KOPT-K1 (cell line): ENCODE measurements around the gene CDK1.
"Not testable (repeated sequence)": the region's sequence is repeated elsewhere in the genome, so short reads cannot be mapped to it uniquely, and the experiment has no call there.

ENCODE experiments used
- H3K27ac ChIP-seq: fragments of 200-600 bp; sonication (generic); 2 replicates; pipeline ENCODE4 v1.5.1; 2016; ENCODE audit warnings: antibody characterized with exemption, mild to moderate bottlenecking, low read depth, low read length; ENCODE audit not compliant: poor library complexity, severe bottlenecking
- H3K36me3 ChIP-seq: fragments of 200-600 bp; sonication (generic); 2 replicates; pipeline ENCODE4 v1.5.1; 2017; ENCODE audit warnings: antibody characterized with exemption, mild to moderate bottlenecking, low read length, moderate library complexity; ENCODE audit not compliant: insufficient read depth
- H3K9me3 ChIP-seq: fragments of 200-600 bp; sonication (generic); 2 replicates; pipeline ENCODE4 v1.5.1; 2017; ENCODE audit warnings: antibody characterized with exemption, low read length, mild to moderate bottlenecking; ENCODE audit not compliant: insufficient read depth, poor library complexity, severe bottlenecking

CDK1 gene

DNA sequence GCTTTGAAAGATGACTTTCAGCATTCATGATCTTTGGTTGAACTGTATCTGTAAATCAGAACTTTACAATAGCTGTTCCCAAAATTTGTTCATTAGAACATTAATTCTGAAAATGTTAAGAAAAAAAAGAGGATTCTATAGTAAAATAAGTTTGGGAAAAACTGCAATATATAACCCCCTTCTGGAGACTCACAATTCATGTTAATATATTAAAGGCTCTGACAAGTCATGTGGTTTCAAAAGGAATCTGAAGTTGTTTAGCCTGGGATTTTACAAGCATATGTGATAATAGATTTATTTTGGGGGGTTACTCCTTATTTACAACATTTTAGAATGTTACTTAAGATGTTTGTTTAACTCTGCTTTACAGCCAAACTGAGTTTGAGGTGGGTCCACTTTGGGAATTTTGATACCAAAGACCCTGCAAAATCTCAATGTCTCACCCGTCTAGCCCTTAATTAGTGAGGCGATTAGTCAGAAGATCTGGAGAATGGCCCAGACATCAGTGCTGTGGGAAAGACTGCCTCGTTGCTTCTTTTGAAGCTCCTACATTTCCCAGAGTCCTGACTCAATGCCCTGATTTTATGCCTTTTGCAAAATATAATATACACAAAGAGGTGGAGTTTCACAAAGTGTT lies 40.0 kb downstream of the CDK1 start:
- no peaks in the 10 kb centered on the region for H3K9me3 ChIP-seq
- H3K27ac ChIP-seq, result no peak overlapping the region
- no peaks in the 10 kb centered on the region for H3K36me3 ChIP-seq

DNA sequence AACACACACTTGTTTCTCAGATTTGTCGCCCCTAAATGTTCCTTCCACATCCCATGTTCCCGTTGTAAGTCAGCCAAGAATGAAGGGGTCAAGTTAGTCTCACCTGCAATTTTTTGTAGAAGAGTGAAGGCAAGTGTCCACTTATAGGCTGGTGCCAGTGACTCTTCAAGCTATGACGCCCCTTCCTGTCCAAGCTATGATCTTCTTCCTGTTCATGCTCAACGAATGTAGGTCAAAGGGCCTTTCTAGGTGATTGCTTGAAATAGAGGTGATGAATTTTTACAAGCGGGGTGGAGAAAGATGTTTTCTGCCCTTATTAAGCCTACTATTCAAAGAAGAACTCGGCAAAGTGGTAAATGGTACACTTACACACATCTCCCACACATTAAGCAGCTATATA lies 41.0 kb downstream of the CDK1 start:
- Histone ChIP-seq H3K36me3 (no peaks in the 10 kb centered on the region), H3K9me3 (no peaks in the 10 kb centered on the region), H3K27ac (no peak overlapping the region)

DNA sequence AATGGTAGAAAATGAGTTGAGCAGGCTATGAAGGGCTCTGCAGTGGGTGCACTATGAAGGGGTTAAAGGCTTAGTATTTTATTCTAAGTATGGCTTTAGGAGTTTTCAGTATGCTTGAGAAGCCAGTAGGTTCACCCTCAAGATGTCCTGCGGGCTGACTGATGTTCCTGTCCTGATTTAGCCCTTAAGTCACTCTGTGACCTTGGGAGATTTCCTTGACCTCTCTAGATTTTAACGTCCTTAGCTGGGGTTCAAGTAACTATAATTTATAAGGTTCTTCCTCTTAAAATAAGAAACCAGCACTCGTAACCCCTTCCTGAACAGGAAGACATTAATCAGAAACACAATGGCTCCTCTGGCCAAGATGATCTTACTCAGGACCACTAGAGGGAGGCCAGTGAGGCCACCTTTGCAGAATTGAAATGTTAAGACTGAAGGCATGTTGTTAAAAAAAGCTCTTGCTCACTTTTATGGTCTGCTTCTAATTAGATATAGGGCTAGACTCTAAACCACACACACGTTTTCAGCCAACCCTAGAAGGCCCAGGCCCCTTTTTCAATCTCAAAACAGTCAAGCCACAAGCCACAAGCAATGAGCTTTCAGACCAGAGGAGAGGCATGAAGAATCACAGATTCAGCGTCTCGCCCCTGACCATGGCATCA lies 41.9 kb downstream of the CDK1 start:
- H3K36me3 ChIP-seq, result no peaks in the 10 kb centered on the region
- H3K27ac ChIP-seq, result no peak overlapping the region
- no peaks in the 10 kb centered on the region for H3K9me3 ChIP-seq

DNA sequence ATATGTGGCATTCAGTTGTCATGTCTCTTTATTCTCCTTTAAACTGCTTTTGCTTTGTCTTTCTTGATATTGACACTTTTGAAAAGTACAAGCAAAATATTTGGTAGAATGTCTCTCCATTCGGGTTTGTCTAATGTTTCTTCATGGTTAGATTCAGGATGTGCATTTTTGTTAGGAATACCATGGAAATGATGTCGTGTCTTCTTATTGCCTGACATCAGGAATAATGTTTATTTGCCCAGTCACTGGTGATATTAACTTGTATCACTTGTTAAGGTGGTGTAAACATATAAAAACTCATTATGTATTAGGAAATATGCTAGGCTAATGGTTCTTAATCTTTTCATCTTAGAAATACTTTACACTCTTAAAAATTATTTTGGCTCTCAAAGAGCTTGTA lies 43.4 kb downstream of the CDK1 start:
- Histone ChIP-seq H3K36me3 (no peaks in the 10 kb centered on the region), H3K27ac (no peak overlapping the region), H3K9me3 (no peaks in the 10 kb centered on the region)

DNA sequence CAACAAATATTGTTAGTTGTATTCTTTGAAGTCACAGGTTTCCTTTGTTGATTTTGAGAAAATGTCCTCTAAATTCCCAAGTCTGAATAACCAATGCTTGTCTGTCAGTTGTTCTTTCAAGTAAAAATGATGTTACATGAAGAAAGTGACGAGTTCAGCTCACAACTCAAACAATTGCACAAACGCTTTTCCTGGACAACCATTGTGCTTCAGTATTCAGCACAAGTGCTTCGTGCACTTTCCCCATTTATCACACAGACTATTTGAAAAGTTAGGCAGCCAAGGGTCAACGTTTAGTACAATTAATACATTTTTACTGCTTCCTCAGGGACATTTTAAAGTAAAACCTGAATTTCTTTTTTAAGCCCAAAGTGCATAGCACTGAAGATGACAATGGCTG lies 44.5 kb downstream of the CDK1 start:
- Histone ChIP-seq H3K36me3 (no peaks in the 10 kb centered on the region), H3K9me3 (no peaks in the 10 kb centered on the region)

DNA sequence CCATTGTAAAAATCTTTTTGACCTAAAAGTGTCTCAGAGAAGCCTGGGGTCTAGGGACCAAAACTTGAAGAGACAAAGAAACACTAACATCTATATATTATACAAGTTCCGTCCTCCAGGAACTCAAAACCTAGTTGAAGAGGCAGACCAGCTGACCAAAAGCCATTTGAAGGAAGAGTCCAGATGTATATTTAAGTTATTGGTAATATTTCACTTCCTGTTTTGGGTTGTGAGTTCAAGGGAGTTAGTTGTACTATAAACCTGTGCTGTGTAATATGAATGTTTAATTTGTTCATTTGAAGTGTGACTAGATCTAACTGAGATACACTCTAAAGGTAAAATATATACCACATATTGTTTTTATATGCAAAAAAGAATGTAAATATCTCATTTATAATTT lies 45.0 kb downstream of the CDK1 start:
- H3K9me3 ChIP-seq, result no peaks in the 10 kb centered on the region
- H3K36me3 ChIP-seq, result no peaks in the 10 kb centered on the region
- no peak overlapping the region for H3K27ac ChIP-seq

More for the DNA sequence above, 44.5 kb downstream of the CDK1 start:
- H3K27ac ChIP-seq, result no peak overlapping the region

DNA sequence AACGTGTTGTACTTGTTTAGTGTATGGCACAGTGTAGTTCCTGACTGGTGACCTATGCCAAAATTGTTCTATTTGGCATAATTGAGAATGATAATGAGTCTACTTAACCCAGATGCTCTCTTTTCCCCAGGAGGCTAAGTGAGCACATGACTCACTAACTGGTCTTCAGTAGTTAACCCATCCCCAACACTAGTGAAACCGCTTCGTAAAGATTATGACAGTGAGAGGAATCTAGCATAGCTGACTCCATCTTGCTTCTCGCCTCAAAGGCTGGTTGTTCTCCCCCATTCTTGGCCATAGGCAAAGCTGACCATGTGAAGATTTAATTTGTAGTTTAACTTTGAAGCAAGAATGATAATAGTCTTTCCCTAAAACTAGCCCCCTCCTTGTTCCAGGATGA lies 47.2 kb downstream of the CDK1 start:
- Histone ChIP-seq H3K36me3 (no peaks in the 10 kb centered on the region), H3K9me3 (no peaks in the 10 kb centered on the region), H3K27ac (no peak overlapping the region)

DNA sequence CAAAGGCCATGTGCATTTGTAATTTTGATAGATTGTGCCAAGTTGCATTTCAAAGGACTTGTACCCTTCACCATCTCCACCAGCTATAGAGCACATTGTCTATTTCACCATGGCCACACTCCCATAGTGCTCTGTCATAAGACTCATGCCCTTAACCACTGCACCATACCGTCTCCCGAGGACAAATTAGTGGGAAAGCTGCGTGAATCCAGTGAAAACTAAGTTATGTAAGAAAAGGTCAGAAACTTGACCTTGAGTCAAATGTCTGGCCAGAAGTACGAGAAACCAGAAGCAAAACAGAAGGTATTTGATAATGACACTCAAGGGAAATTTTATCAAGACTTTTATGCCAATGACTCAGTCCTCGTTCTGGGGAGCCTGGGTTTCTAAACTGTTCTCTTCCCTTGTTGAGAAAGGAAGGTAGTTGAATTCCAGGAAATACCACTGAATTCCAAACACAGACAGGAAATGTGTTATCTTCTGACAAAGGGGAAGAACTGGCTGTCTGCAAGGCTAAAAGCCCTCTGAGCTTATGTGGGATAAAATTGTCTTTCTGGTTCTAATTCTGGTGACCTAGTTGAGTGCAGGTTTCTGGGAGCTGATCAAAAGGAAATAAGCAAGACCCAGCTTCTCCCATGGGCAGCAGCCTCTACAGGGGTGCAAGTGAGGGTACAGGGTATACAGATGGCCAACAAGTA lies 49.7 kb downstream of the CDK1 start:
- Histone ChIP-seq H3K9me3 (no peaks in the 10 kb centered on the region), H3K36me3 (no peaks in the 10 kb centered on the region), H3K27ac (no peak overlapping the region)

DNA sequence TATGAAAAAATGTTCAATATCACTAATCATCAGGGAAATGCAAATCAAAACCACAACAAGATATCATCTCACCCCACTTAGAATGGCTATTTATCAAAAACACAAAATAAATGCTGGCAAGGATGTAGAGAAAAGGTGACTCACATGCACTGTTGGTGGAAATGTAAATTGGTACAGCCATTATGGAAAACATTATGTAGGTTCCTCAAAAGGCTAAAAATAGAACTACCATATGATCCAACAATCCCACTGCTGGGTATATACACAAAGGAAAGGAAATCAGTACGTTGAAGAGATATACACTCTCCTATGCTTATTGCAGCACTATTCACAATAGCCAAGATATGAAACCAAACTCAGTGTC lies 50.2 kb downstream of the CDK1 start:
- Histone ChIP-seq H3K36me3 (no peaks in the 10 kb centered on the region), H3K27ac (no peak overlapping the region), H3K9me3 (no peaks in the 10 kb centered on the region)

DNA sequence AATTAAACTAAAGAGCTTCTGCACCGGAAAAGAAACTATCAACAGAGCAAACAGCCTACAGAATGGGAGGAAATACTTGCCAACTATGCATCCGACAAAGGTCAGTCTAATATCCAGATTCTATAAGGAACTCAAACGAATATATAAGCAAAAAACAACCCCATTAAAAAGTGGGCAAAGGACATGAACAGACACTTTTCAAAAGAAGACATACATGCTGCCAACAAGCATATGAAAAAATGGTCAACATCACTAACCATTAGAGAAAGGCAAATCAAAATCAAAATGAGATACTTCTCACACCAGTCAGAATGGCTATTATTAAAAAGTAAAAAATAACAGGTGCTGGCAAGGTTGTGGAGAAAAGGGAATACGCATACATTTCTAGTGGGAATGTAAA lies 53.9 kb downstream of the CDK1 start:
- H3K36me3 ChIP-seq, H3K27ac ChIP-seq, H3K9me3 ChIP-seq: not testable (repeated sequence)

DNA sequence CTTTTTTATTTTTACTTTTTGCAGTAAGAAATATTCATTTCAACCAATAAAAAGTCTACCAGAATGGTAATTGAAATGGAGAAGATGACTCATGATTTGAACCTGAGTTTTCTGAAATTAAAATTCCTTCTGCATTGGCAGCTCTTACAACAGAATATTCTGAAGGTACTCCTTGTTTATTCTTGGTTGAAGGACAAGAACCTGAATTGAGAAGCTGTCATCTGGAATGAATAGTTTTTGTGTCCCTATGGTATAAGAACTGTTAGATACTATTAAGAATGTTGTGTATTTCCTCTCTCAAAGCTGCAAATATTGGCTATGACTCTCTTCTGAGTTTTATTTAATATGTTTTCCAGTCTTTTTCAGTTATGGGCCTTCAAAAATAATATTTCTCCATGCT lies 56.1 kb downstream of the CDK1 start:
- no peaks in the 10 kb centered on the region for H3K36me3 ChIP-seq
- H3K9me3 ChIP-seq, result no peaks in the 10 kb centered on the region
- H3K27ac ChIP-seq, result no peak overlapping the region

DNA sequence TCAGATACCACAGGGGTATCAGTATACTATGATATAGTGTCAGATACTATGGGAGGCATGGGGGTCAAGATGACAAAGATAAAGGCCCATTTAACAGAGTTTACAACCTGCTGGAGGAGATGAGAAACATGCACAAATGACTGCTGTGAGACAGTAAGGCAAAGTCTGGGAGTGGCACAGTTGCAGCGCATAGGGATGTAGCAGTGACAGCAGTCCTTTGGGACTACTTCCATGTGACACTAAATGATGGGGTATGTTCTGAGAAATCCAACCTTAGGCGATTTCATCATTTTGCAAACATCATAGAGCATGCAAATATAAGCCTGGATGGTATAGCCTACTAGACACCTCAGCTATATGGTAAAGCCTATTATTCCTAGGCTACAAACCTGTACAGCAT lies 56.8 kb downstream of the CDK1 start:
- Histone ChIP-seq H3K9me3 (no peaks in the 10 kb centered on the region), H3K27ac (no peak overlapping the region)

DNA sequence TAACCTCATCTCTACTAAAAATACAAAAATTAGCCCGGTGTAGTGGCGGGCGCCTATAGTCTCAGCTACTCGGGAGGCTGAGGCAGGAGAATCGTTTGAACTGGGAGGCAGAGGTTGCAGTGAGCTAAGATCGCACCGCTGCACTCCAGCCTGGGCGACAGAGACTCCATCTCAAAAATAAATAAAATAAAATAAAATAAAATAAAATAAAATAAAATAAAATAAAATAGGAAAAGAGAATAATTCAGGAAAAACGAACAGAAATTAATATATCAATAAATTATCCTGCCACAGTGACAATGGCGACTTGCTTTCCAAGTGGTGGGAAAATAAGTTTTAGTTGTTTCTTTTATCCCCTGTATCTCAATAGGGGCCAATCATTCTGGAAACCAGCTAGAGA lies 62.9 kb downstream of the CDK1 start:
- H3K27ac ChIP-seq, H3K36me3 ChIP-seq, H3K9me3 ChIP-seq: not testable (repeated sequence)

More for the DNA sequence above, 56.8 kb downstream of the CDK1 start:
- no peaks in the 10 kb centered on the region for H3K36me3 ChIP-seq

DNA sequence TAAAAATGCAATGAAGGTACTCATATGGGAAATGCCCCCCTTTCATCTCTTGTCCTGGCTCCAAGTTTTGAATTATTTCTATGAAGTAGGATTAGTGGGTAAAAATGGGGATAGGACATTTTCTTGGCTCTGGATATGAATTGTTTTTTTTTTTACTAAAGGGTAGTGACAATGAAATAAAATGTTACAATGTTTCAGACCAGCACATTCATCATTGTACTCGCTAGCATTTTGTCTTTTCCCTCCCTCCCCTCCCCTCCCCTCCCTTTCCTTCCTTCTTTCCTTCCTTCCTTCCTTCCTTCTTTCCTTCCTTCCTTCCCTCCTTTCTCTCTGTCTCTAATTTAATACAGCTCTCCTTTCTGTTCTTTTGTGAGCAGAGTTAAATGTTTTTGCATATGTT lies 64.4 kb downstream of the CDK1 start:
- Histone ChIP-seq H3K27ac (no peak overlapping the region), H3K36me3 (no peaks in the 10 kb centered on the region), H3K9me3 (no peaks in the 10 kb centered on the region)
